ENCODE results near the gene SLC11A1. TPM values are rescaled to one million over a fixed set of nuclear protein-coding genes. Genes with fewer than 3 reads are reported as not detected.

Gene SLC11A1
- total RNA-seq, 1 donor from 2014 or later = 0.12 TPM

DNA sequence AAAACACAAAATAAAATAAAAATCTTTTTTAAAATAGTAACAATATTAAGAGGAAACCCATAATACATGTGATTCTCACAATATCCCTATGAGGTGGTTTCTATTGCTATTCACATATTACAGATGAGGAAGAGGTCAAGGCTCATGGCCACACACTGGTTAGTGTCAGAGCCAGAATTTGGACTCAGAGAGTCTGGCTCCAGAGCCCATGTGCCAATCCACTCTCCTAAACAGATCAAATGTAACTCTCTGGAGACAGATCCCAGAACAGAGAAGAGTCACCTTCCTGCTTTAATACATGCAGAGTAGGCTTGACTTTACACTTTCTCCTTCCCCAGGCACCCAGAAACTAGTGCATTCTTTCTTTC, 10.1 kb upstream of the SLC11A1 start:
- no peak overlapping the region for H3K4me3 Mint-ChIP-seq
- H3K4me1 Mint-ChIP-seq = peaks cover 4% of the 10 kb centered on the region
- intact Hi-C loops (cut with micrococcal nuclease) = no loop called here
- no peak overlapping the region for H3K27ac Mint-ChIP-seq
- no peaks in the 10 kb centered on the region for H3K36me3 Mint-ChIP-seq (ENCODE audit: low read depth)
- no peaks in the 10 kb centered on the region for H3K9me3 Mint-ChIP-seq
- DNase-seq = no peak
- peaks cover 21% of the 10 kb centered on the region for H3K27me3 Mint-ChIP-seq

DNA sequence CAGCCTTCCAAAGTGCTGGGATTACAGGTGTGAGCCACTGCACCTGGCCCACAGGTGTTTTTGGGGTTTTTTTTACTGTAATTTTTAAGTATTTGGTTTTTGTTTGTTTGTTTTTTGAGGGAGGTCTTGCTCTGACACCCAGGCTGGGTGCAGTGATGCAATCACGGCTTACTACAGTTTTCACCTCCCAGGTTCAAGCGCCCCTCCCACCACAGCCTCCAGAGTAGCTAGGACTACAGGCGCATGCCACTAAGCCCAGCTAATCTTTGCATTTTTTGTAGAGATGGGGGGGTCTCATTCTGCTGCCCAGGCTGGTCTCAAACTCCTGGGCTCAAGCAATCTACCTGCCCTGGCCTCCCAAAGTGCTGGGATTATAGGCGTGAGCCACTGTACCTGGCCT, 7.3 kb upstream of the SLC11A1 start:
- H3K36me3 Mint-ChIP-seq (ENCODE audit: low read depth) = no peaks in the 10 kb centered on the region
- H3K9me3 Mint-ChIP-seq = no peaks in the 10 kb centered on the region
- intact Hi-C loops (cut with micrococcal nuclease) = no loop called here
- DNase-seq = no peak
- H3K27me3 Mint-ChIP-seq = peaks cover 23% of the 10 kb centered on the region
- no peak overlapping the region for H3K4me3 Mint-ChIP-seq
- H3K4me1 Mint-ChIP-seq = no peaks in the 10 kb centered on the region
- H3K27ac Mint-ChIP-seq = no peak overlapping the region

DNA sequence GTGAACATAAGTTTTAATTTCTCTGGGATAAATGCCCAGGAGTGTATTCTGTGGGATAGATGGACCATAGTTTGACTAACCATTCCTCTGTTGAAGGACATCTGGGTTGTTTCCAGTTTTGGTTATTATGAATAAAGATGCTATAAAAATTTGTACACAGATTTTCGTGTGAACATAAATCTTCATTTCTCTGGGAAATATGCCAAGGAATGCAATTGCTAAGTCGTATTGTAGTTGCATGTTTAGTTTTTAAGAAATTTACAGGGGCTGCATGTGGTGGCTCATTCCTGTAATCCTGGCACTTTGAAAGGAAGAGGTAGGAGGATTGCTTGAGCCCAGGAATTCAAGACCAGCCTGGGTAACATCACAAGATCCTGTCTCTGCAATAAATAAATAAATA, 6.9 kb upstream of the SLC11A1 start:
- no peak for DNase-seq
- Mint-ChIP-seq H3K27ac (no peak overlapping the region), H3K36me3 (ENCODE audit: low read depth) (no peaks in the 10 kb centered on the region), H3K27me3 (peaks cover 22% of the 10 kb centered on the region), H3K9me3 (no peaks in the 10 kb centered on the region), H3K4me1 (no peaks in the 10 kb centered on the region), H3K4me3 (no peak overlapping the region)
- intact Hi-C loops (cut with micrococcal nuclease) = no loop called here

DNA sequence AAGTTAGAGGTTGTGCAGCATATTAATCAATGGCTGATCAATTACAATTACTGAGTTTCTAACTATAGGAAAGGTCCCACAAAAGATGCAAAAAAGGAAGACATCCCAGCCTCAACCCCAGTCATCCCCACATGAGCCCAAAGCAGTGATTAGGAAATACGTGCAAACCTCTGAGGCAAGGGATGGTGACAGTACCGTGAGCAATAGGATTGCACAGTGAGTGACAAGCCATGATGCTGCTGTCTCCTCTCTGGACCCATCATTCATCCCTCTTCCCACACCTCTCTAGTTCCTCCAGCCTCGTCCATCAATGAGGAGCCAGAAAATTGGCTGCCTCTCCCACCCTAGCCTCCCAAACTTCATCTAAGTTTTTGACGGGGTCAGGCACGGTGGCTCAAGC, 4.0 kb upstream of the SLC11A1 start:
- no peaks in the 10 kb centered on the region for H3K4me1 Mint-ChIP-seq
- intact Hi-C loops (cut with micrococcal nuclease) = no loop called here

DNA sequence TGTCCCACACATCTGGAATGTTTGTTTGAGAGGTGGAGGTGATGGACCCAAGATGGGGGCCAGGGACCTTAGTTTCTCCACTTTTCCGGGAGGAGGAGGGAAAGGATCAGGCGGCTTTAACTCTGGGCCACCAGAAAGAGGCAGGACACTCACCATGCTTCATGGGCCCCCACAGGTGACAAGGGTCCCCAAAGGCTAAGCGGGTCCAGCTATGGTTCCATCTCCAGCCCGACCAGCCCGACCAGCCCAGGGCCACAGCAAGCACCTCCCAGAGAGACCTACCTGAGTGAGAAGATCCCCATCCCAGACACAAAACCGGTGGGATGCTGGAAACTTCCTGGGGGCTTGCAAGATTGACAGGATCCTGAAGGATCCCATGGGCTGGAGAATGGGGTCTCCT, 712 bp downstream of the SLC11A1 start:
- Mint-ChIP-seq H3K9me3 (no peaks in the 10 kb centered on the region), H3K36me3 (ENCODE audit: low read depth) (no peaks in the 10 kb centered on the region), H3K4me1 (peaks cover 4% of the 10 kb centered on the region), H3K27me3 (peaks cover 27% of the 10 kb centered on the region), H3K4me3 (no peak overlapping the region), H3K27ac (no peak overlapping the region)
- no peak for DNase-seq
- intact Hi-C loops (cut with micrococcal nuclease) = no loop called here

More for the DNA sequence above, 4.0 kb upstream of the SLC11A1 start:
- Mint-ChIP-seq H3K9me3 (no peaks in the 10 kb centered on the region), H3K27me3 (peaks cover 19% of the 10 kb centered on the region), H3K27ac (no peak overlapping the region), H3K4me3 (no peak overlapping the region), H3K36me3 (ENCODE audit: low read depth) (no peaks in the 10 kb centered on the region)
- DNase-seq = no peak

DNA sequence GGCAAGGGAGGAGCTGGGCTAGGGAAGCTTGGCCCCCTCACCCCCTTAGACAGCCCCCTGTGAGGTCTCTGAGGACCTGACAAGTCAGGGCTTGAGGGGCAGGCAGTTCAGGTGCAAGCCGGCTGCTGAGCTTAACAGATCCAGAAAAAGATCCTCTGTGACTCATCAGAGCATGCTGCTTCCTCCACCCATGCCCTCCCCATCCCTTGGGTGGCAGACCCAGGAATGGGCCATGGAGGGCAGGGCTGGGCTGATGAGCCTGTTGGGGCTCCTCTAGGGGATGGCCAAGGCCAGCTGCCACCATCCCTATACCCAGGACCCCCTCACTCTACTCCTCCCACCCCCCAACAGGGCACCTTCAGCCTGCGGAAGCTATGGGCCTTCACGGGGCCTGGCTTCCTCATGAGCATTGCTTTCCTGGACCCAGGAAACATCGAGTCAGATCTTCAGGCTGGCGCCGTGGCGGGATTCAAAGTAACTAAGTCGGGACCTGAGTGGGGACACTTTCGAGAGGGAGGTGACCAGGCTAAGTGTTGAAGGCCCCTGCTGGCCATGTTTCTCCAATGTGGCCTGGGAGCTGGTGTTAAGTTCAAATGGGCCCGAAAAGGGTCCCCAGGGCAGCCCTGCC, 1.9 kb downstream of the SLC11A1 start:
- H3K36me3 Mint-ChIP-seq (ENCODE audit: low read depth) = no peaks in the 10 kb centered on the region
- DNase-seq = no peak
- H3K4me3 Mint-ChIP-seq = no peak overlapping the region
- H3K27ac Mint-ChIP-seq = no peak overlapping the region
- H3K4me1 Mint-ChIP-seq = peaks cover 4% of the 10 kb centered on the region
- peaks cover 18% of the 10 kb centered on the region for H3K27me3 Mint-ChIP-seq
- H3K9me3 Mint-ChIP-seq = no peaks in the 10 kb centered on the region
- intact Hi-C loops (cut with micrococcal nuclease) = no loop called here

DNA sequence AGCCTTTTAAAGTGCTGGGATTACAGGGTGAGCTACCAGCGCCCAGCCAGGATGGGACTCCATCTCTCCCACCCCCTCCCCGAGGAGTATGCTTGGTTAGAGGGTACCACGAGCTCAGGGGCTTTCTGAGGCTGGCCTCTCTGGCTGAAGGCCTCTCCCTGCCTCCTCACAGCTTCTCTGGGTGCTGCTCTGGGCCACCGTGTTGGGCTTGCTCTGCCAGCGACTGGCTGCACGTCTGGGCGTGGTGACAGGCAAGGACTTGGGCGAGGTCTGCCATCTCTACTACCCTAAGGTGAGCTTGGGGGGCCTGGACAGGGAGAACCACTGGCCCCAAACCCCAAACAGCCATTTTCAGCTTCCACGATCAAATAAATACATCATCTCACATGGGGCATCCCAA, 2.9 kb downstream of the SLC11A1 start:
- DNase-seq = no peak

DNA sequence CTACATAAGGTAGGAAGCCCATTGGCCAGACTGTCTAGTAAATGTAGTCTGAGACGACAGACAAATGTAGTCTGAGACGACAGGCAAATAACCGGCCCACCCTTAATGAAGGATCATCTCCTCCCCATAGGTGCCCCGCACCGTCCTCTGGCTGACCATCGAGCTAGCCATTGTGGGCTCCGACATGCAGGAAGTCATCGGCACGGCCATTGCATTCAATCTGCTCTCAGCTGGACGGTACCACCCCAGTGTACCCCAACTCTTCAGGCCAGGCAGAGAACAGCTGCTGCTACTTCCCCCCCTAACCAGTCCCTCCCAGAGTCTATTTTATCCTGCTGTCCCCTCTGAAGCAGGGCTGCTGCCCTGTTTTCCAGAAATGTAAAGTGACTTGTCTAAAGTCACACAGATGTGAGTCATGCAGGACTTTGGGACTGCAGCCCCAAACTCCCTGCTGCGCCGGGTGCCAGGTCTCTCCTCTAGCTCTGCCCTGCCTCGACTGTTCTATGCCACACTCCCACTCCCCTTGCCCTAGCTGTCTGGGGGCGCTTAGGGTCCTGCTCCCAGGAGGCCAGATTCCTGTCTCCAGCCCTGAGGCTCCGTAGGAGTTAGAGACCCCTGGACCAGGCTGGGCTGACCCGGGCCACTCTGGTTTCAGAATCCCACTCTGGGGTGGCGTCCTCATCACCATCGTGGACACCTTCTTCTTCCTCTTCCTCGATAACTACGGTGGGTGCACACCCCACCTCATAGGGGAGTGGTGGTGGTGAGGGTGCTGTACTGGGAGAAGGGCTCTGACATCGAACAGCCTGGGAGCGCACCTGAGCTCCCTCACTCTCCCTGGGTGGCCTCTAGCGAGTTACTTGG, 4.7 kb downstream of the SLC11A1 start:
- intact Hi-C loops (cut with micrococcal nuclease) = no loop called here
- Mint-ChIP-seq H3K36me3 (ENCODE audit: low read depth) (no peaks in the 10 kb centered on the region), H3K27ac (no peak overlapping the region), H3K4me3 (no peak overlapping the region), H3K9me3 (no peaks in the 10 kb centered on the region), H3K4me1 (peaks cover 4% of the 10 kb centered on the region), H3K27me3 (peaks cover 11% of the 10 kb centered on the region)
- DNase-seq = no peak

More for the DNA sequence above, 2.9 kb downstream of the SLC11A1 start:
- Mint-ChIP-seq H3K4me1 (peaks cover 4% of the 10 kb centered on the region), H3K27me3 (peaks cover 15% of the 10 kb centered on the region), H3K36me3 (ENCODE audit: low read depth) (no peaks in the 10 kb centered on the region), H3K4me3 (no peak overlapping the region), H3K9me3 (no peaks in the 10 kb centered on the region), H3K27ac (no peak overlapping the region)
- intact Hi-C loops (cut with micrococcal nuclease) = no loop called here

DNA sequence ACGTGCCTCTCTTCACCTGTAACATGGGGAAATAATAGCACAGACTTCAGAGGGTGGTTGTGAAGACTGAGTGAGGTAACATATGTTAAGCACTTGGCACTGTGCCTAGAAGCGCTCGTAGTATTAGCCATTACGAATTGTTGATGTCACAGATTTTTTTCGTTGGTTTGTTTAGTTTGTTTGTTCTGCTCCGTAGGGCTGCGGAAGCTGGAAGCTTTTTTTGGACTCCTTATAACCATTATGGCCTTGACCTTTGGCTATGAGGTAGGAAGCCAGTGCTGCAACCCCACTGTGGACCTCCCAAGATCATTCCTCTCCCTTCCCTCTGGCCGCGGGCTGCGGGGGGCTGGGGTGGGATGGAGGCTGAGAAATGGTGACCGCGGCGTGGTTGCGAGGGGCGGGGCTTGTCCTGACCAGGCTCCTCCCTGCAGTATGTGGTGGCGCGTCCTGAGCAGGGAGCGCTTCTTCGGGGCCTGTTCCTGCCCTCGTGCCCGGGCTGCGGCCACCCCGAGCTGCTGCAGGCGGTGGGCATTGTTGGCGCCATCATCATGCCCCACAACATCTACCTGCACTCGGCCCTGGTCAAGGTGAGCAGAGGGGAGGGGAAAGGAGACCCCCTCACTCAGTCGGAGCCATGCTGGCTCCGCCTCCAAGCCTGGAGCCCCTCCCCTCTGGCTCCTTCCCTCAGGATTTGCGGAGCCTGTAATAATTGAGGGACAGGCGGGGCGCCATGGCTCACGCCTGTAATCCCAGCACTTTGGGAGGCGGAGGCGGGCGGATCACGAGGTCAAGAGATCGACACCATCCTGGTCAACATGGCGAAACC, 5.5 kb downstream of the SLC11A1 start:
- H3K4me3 Mint-ChIP-seq = no peak overlapping the region
- H3K4me1 Mint-ChIP-seq = peaks cover 4% of the 10 kb centered on the region
- no peaks in the 10 kb centered on the region for H3K9me3 Mint-ChIP-seq
- intact Hi-C loops (cut with micrococcal nuclease) = no loop called here
- no peak overlapping the region for H3K27ac Mint-ChIP-seq
- DNase-seq = no peak
- H3K36me3 Mint-ChIP-seq (ENCODE audit: low read depth) = no peaks in the 10 kb centered on the region
- H3K27me3 Mint-ChIP-seq = peaks cover 10% of the 10 kb centered on the region

DNA sequence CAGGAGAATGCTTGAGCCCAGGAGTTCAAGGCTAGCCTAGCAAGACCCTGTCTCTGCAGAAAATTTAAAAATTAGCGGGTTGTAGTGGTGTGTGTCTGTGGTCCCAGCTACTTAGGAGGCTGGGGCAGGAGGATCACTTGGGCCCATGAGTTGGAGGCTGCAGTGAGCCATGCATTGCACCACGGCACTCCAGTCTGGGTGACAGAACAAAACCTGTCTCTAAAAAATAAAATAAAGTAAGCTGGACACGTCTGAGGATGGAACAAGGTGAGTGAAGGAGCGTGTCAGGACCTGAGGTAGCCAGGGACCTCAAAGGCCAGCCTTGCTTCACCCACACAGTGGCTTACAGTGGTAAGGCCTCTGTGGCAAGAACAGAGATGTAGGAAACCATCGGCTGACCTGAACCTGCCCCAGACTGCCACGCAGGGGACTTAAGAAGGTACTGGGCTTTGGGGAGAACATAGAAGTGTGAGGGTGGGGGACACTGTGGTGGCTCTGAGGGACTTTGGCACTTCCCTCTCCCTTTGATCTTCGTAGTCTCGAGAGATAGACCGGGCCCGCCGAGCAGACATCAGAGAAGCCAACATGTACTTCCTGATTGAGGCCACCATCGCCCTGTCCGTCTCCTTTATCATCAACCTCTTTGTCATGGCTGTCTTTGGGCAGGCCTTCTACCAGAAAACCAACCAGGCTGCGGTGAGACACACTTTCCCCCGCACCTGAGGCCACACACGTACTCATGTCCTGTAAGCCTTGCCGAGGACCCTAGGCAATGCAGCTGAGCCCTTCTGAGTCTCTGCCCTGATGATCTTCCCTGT, 7.5 kb downstream of the SLC11A1 start:
- peaks cover 10% of the 10 kb centered on the region for H3K27me3 Mint-ChIP-seq
- peaks cover 9% of the 10 kb centered on the region for H3K4me1 Mint-ChIP-seq
- H3K4me3 Mint-ChIP-seq = no peak overlapping the region
- H3K27ac Mint-ChIP-seq = no peak overlapping the region
- no peaks in the 10 kb centered on the region for H3K9me3 Mint-ChIP-seq
- DNase-seq = no peak
- no peaks in the 10 kb centered on the region for H3K36me3 Mint-ChIP-seq (ENCODE audit: low read depth)
- intact Hi-C loops (cut with micrococcal nuclease) = no loop called here

DNA sequence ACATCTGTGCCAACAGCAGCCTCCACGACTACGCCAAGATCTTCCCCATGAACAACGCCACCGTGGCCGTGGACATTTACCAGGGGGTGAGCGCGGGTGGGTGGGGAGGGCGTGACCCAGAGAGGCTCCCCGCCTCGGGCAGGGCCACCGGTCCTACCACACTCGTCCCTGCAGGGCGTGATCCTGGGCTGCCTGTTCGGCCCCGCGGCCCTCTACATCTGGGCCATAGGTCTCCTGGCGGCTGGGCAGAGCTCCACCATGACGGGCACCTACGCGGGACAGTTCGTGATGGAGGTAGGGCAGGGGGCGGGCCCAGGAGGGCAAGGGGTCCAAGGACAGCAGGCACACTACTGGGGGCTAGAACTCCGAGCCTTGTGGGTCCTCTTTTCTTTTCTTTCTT, 9.1 kb downstream of the SLC11A1 start:
- Mint-ChIP-seq H3K4me3 (no peak overlapping the region), H3K36me3 (ENCODE audit: low read depth) (no peaks in the 10 kb centered on the region), H3K27ac (no peak overlapping the region), H3K4me1 (peaks cover 16% of the 10 kb centered on the region), H3K9me3 (no peaks in the 10 kb centered on the region), H3K27me3 (peaks cover 10% of the 10 kb centered on the region)
- intact Hi-C loops (cut with micrococcal nuclease) = no loop called here
- DNase-seq = no peak

DNA sequence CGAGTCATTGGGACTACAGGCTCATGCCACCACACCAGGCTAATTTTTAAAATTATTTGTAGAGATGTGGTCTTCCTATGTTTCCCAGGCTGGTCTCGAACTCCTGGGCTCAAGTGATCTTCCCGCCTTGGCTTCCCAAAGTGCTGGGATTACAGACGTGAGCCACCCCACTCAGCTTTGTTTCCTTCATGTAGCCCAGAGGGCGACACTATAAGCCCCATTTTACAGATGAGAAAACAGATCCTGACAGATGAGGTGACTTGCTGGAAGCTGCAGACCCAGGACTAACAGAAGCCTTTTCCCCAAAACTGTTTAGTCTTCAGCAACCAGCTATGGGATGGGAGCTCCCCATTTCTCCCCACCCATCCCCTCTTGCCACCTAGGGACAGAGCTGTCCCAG, 10.4 kb downstream of the SLC11A1 start:
- intact Hi-C loops (cut with micrococcal nuclease) = no loop called here
- H3K4me3 Mint-ChIP-seq = no peak overlapping the region
- no peaks in the 10 kb centered on the region for H3K9me3 Mint-ChIP-seq
- H3K4me1 Mint-ChIP-seq = peaks cover 19% of the 10 kb centered on the region
- H3K27me3 Mint-ChIP-seq = no peaks in the 10 kb centered on the region
- H3K27ac Mint-ChIP-seq = no peak overlapping the region
- no peak for DNase-seq
- no peaks in the 10 kb centered on the region for H3K36me3 Mint-ChIP-seq (ENCODE audit: low read depth)

DNA sequence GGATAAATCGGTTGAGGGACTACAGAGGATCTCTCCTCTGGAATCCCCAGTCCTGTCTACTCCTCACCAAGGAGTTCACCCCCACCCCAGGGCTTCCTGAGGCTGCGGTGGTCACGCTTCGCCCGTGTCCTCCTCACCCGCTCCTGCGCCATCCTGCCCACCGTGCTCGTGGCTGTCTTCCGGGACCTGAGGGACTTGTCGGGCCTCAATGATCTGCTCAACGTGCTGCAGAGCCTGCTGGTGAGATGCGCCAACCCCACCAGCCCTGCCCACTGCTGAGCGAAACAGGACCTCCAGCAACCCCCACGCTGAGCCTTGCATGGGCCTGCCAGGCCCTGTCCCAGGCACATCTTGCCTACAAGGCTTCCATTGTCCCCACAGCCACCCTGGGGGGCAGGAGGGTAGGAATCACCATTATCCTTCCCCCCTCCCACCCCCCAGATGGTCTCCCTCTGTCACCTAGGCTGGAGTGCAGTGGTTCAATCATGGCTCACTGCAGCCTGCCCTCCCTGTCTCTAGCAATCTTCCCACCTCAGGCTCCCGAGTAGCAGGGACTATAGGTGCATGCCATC, 10.9 kb downstream of the SLC11A1 start:
- no peaks in the 10 kb centered on the region for H3K9me3 Mint-ChIP-seq
- H3K27me3 Mint-ChIP-seq = no peaks in the 10 kb centered on the region
- intact Hi-C loops (cut with micrococcal nuclease) = no loop called here
- no peak for DNase-seq
- H3K4me1 Mint-ChIP-seq = peaks cover 24% of the 10 kb centered on the region
- H3K36me3 Mint-ChIP-seq (ENCODE audit: low read depth) = no peaks in the 10 kb centered on the region
- no peak overlapping the region for H3K4me3 Mint-ChIP-seq
- no peak overlapping the region for H3K27ac Mint-ChIP-seq

Measured in activated CD4-positive, alpha-beta T cell treated with anti-CD3 and anti-CD28 coated beads, Interleukin-2, amount 10 ng/mL, durations not matched to agents 24 days and 14 days (primary cell).